NOMO-1 treated with DMSO at 0.1 percent for 48 hours (cell line): ENCODE measurements around the gene DMRTC1B.
"Not testable (repeated sequence)": the region's sequence is repeated elsewhere in the genome, so short reads cannot be mapped to it uniquely, and the experiment has no call there.

Experiments used
- DNase-seq: peaks from one replicate; lab custom pipeline; 2025; ENCODE audit not compliant: unreplicated experiment; lab: John Stamatoyannopoulos, UW

The DMRTC1B gene

DNA sequence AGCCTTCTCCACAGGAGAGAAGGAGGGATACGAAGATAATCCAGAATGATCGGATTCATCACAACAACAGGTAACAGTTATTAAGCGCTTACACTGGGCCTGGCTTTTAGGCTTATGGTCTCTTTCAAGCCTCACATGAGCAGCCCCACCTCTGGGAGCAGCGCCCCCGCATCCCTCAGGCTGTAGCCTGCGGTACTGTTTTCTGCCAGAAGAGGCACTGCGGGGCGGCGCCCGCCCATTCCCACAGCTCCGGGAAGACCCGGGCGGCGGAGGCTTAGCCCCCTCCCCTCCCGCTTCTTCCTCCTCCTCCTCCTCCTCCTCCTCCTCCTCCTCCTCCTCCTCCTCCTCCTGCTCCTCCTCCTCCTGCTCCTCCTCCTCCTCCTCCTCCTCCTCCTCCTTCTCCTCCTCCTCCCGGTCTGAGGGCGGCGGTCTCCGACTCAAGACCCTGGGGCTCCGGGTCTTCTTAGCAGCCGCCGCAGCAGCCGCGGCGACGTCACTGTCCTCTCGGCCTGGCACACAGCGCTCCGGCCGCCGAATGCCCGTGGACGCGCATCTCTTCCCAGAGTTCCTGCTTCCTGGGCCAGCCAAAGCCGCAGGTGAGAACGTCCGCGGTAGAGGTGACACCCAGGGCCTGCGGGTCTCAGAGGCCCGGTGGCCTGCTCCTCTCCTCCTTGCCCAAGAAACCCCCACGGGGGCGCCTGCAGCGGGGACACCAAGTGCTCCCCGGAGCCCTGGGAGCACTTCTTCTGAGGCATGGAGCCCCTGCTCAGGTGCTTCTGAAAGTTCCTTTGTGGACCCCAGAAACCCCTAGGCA, at the start of gene DMRTC1B:
Gene DMRTC1B, plus strand, starts transcription at position 238 of the 814 bp plus-strand sequence. CDS start 68,246 bp downstream, outside the sequence.
- DNase-seq, result not testable (repeated sequence)

- no peak for DNase-seq
Observed at GRCh38 chrX:72727846-72728245, 48.8 kb upstream of the DMRTC1B start.

DNA sequence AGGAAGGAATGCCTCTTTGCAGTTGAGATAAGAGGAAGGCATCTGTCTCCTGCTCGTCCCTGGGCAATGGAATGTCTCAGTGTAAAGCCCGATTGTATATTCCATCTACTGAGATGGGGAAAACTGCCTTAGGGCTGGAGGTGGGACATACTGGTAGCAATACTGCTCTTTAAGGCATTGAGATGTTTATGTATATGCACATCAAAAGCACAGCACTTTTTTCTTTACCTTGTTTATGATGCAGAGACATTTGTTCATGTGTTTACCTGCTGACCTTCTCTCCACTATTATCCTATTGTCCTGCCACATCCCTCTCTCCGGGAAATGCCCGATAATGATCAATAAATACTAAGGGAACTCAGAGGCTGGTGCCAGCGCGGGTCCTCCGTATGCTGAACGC, 43.1 kb upstream of the DMRTC1B start:
- DNase-seq, result not testable (repeated sequence)

DNA sequence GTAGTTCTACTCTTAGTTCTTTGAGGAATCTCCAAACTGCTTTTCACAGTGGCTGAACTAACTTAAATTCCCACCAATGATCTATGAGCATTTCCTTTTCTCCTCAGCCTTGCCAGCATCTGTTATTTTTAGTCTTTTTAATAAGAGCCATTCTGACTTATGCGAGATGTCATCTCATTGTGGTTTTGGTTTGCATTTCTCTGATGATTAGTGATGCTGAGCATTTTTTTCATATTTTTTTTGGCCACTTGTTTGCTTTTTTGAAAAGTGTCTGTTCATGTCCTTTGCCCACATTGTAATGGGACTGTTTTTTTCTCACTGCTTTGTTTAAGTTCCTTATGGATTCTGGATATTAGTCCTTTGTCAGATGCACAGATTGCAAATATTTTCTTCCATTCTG, 41.1 kb upstream of the DMRTC1B start:
- no peak for DNase-seq

GRCh38 chrX:72745546-72745945, 31.1 kb upstream of the DMRTC1B start:
- DNase-seq, result not testable (repeated sequence)

DNA sequence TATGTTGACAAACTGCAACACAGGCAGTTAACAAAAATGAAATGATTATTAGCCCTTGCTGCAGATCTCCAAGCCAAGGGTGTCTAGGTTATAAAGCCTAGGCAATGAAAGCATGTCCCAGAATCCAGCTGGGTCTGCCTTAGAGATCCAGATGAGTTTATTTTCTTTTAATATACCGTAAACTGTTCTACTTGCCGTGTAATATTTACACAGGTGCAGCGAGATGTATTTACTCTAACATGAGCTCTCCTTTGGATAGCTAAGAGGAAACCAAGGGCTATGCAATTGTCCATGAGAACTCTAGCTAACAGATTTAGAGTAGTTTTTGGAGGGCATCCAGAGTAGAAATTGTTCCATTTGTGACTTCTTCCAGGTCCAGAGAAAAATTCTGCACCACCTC, 28.1 kb upstream of the DMRTC1B start:
- not testable (repeated sequence) for DNase-seq

- DNase-seq, result not testable (repeated sequence)
Observed at GRCh38 chrX:72760454-72760853, 16.2 kb upstream of the DMRTC1B start.

- DNase-seq, result not testable (repeated sequence)
Observed at GRCh38 chrX:72777467-72777790, 739 bp downstream of the DMRTC1B start.

DNA sequence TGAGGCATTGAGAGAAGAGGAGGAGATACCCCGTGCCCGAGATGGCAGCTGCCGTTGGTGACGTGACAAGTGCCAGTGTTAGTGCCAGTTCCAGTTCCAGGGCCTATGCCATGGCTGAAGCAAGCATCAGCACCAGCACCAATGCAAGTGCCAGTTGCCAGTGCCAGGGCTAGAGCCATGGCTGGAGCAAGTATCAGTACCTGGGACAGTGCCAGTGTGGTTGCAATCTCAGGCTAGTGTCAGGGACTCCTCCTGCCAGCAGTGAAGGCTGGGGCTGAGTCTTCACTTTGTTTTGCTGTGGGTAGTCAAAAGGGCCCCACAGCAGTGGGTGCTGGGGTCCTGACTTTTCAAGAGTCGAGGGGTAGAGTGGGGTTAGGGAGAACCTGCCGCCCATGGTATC, 1.5 kb downstream of the DMRTC1B start:
- not testable (repeated sequence) for DNase-seq

GRCh38 chrX:72782560-72782959, 5.9 kb downstream of the DMRTC1B start, which contains the start of gene FAM236B:
TSS of gene FAM236B (minus strand) at chrX:72782660. CDS start at chrX:72782560, 100 bp downstream.
- not testable (repeated sequence) for DNase-seq

DNA sequence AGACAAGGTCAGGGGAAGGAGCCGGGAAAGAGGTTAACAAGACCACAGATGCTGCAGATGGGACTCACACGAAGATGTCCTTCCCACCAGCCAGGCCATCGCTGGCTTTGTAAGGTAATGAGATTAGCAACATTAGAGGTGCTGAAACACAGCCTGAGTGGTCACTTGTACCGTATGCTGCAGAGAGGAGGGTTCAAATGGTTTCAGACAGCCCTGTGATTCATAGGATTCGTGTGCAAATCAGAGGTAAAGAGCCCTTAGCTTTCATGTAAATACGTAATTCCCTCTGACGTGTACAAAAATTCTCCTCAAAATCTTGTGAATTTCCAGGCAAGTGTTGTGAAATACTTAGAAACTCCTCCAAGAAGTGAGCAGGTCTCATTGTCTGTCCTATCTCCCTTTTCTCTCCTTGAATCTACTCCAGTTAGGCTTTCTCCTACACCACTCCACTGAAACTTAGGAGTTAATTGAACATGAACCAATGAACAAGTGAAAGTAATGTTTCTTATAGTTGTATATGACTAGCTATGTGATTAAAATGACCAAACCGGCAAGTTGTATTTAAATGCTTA, 6.8 kb downstream of the DMRTC1B start:
- DNase-seq, result not testable (repeated sequence)

DNA sequence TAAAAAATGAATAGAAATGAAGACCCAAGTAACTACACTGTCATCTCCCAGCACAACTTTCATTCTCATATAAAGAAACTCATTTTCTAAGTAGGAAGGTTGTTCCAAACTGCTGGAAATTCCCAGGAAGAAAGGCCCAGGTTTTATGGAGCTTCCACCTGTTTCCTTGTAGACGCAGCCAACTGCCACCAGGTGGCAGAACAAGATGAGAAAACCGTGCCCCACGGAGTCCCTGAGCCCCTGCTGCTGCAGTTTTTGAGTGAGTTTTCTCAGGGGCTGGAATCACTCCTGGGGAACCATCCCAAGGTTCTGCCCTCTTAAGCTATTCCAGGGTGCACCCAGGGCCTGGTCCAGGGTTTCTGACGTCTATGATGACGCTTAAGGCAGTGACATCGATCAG, 7.3 kb downstream of the DMRTC1B start:
- DNase-seq, result not testable (repeated sequence)

- DNase-seq, result not testable (repeated sequence)
Observed at GRCh38 chrX:72788142-72788541, 11.5 kb downstream of the DMRTC1B start.

- DNase-seq, result not testable (repeated sequence)
Observed at GRCh38 chrX:72790390-72790789, 13.7 kb downstream of the DMRTC1B start.

GRCh38 chrX:72808110-72808509, 31.4 kb downstream of the DMRTC1B start, which contains the start of gene FAM236D:
TSS of gene FAM236D (minus strand) at chrX:72808210. CDS start at chrX:72808110, 100 bp downstream.
- not testable (repeated sequence) for DNase-seq

DNA sequence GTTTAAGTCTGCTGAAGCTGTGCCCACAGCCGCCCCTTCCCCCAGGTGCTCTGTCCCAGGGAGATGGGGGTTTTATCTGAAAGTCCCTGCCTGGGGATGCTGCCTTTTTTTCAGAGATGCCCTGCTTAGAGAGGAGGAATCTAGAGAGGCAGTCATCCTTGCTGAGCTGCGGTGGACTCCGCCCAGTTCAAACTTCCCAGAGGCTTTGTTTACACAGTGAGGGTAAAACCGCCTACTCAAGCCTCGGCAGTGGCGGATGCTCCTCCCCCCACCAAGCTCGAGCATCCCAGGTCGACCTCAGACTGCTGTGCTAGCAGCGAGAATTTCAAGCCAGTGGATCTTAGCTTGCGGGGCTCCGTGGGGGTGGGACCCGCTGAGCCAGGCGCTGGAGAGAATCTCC, 54.0 kb downstream of the DMRTC1B start:
- not testable (repeated sequence) for DNase-seq

DNA sequence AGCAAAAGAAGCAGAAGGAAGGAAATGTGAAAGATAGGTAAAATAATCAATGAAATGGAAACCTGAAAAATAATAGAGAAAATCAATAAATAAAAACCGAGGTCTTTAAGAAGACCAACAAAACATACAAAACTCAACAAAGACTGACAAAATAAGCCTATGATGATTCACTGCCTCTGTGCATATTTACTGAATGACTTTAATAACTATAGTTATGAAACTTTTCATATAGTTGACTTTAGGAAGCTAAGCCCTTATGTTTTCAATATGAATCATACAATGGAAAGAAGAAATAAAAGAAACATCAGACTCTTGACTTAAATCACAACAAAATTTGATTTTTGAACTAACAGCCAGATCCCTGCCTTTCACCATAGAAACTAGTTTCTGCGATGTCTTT, 60.8 kb downstream of the DMRTC1B start:
- DNase-seq, result not testable (repeated sequence)

DNA sequence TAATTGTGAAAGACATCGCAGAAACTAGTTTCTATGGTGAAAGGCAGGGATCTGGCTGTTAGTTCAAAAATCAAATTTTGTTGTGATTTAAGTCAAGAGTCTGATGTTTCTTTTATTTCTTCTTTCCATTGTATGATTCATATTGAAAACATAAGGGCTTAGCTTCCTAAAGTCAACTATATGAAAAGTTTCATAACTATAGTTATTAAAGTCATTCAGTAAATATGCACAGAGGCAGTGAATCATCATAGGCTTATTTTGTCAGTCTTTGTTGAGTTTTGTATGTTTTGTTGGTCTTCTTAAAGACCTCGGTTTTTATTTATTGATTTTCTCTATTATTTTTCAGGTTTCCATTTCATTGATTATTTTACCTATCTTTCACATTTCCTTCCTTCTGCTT, 106.2 kb downstream of the DMRTC1B start:
- not testable (repeated sequence) for DNase-seq

- not testable (repeated sequence) for DNase-seq
Observed at GRCh38 chrX:72889740-72890139, 113.0 kb downstream of the DMRTC1B start.
